Cardiac muscle cell (in vitro differentiated cells and primary cell): ENCODE results near the gene SPIRE1. TPM values are rescaled to one million over a fixed set of nuclear protein-coding genes. Genes with fewer than 3 reads are reported as not detected.

ENCODE experiments used
- DNase-seq, 2 donors: peaks; one replicate each; pipeline versions ENCODE4 v3.0.0 to v3.0.0-alpha.2; 2010 to 2017; ENCODE audit warnings: low read depth in 1 of 2, low spot score in 1 of 2
- H3K27ac ChIP-seq: fragments of 200-600 bp; sonication (generic); 2 replicates; pipeline ENCODE4 v1.5.1; 2016
- H3K27me3 ChIP-seq: fragments of 200-600 bp; sonication (generic); 2 replicates; pipeline ENCODE4 v1.6.0; 2016; ENCODE audit warnings: control low read depth
- H3K36me3 ChIP-seq: fragments of 200-600 bp; sonication (generic); 2 replicates; pipeline ENCODE4 v1.5.1; 2016; ENCODE audit warnings: control low read depth
- H3K4me1 ChIP-seq: fragments of 200-600 bp; sonication (generic); 2 replicates; pipeline ENCODE4 v1.8.1; 2017; ENCODE audit warnings: low read depth, mild to moderate bottlenecking, mixed run types
- H3K4me3 ChIP-seq: fragments of 200-600 bp; sonication (generic); 2 replicates; pipeline ENCODE4 v1.5.1; 2016; ENCODE audit warnings: mild to moderate bottlenecking
- H3K9me3 ChIP-seq: fragments of 200-600 bp; sonication (generic); 2 replicates; pipeline ENCODE4 v1.5.1; 2017; ENCODE audit warnings: low read depth, mild to moderate bottlenecking, control low read depth
- polyA plus RNA-seq: library from polyadenylated mRNA; unstranded; fragments of >200 nt; fragmentation: Nextera tagmentation; extraction: Ambion mirVana; gene quantifications from 2 replicates; pipeline ENCODE4 v1.2.1, GENCODE V29; 2016
- total RNA-seq: library from RNA; depleted of rRNA; stranded (reverse); fragments of >200 nt; gene quantifications from 2 replicates; pipeline ENCODE4 v1.2.3, GENCODE V29; 2016
- TF ChIP-seq, protein P1 (sequence below): IDR thresholded peaks from 2 replicates; pipeline ENCODE4 v1.5.1; 2012; ENCODE audit warnings: low read depth, mild to moderate bottlenecking, low read length

Gene SPIRE1
- total and polyA plus RNA-seq, 2 experiments from 2014 or later: 17.8 to 19.6 TPM

DNA sequence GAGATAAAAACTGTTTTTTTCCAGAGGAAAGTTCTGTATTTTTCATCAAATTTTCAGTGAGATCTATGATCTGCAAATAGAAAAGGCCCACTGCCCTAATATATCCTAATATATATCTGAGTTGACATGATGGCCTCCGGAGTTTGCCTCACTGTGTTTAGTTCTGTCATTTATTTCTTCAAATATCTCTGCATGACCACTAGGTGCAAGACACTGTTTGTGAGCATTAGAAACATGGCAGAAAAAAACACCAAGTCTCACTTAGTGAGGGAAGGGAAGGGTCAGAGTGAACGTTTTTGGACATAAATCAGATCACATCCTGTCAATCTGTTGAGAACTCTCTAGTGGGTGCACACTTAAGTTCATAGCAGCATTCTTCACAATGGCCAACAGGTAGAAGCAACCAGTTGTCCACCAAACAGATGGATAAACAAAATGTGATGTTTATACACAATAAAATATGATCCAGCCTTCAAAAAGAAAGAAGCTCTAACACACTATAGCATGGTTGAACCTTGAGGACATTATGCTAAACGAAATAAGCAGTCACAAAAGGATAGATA, 53.4 kb downstream of the SPIRE1 start:
- Histone ChIP-seq H3K27me3 (no peaks in the 10 kb centered on the region), H3K36me3 (no peaks in the 10 kb centered on the region), H3K27ac (peak overlapping the region; percentile 27), H3K4me3 (no peak overlapping the region), H3K9me3 (no peaks in the 10 kb centered on the region), H3K4me1 (no peaks in the 10 kb centered on the region)
- TF ChIP-seq, protein P1, sequence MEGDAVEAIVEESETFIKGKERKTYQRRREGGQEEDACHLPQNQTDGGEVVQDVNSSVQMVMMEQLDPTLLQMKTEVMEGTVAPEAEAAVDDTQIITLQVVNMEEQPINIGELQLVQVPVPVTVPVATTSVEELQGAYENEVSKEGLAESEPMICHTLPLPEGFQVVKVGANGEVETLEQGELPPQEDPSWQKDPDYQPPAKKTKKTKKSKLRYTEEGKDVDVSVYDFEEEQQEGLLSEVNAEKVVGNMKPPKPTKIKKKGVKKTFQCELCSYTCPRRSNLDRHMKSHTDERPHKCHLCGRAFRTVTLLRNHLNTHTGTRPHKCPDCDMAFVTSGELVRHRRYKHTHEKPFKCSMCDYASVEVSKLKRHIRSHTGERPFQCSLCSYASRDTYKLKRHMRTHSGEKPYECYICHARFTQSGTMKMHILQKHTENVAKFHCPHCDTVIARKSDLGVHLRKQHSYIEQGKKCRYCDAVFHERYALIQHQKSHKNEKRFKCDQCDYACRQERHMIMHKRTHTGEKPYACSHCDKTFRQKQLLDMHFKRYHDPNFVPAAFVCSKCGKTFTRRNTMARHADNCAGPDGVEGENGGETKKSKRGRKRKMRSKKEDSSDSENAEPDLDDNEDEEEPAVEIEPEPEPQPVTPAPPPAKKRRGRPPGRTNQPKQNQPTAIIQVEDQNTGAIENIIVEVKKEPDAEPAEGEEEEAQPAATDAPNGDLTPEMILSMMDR: peak; percentile 5
- DNase-seq: no peak

DNA sequence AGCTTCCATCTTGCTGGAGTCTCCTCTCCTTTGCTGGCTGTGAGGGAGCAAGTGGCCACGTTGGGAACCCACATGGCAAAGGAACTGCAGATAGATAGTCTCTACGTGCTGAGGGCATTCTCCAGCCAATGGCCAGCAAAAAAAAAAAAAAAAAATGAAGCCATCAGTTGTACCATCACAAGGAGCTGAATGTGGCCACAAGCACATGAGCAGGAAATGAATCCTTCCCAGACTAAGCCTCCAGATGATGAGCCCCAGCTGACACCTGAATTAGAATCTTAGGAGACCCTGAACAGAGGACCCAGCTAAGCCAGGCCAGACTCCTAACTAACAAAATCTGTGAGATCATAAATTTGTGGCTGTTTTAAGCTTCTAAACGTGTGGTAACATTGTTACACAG, 57.9 kb downstream of the SPIRE1 start:
- TF ChIP-seq, protein P1: no peak
- Histone ChIP-seq H3K4me1 (peaks cover 34% of the 10 kb centered on the region), H3K9me3 (no peaks in the 10 kb centered on the region), H3K27me3 (no peaks in the 10 kb centered on the region), H3K36me3 (no peaks in the 10 kb centered on the region), H3K27ac (no peak overlapping the region), H3K4me3 (no peak overlapping the region)
- no peak for DNase-seq

DNA sequence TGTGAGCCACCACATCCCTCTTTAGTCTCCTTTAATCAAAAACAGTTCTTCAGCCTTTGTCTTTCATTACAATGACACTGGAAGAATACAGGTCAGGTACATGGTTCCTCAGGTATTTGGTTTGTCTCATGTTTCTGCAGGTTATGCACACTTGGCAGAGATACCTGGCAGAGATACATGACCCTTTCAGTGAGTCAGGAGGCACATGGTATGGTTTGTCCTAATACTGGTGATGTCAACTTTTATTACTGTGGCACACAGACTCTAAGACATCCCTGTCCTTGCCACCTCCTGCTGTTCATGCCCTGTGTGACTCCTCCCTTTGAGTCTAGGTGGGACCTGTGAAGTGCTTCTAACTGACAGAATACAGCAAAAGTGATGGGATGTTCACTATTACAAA, 58.4 kb downstream of the SPIRE1 start:
- TF ChIP-seq, protein P1: no peak
- Histone ChIP-seq H3K4me1 (peaks cover 34% of the 10 kb centered on the region), H3K4me3 (no peak overlapping the region), H3K9me3 (no peaks in the 10 kb centered on the region), H3K36me3 (no peaks in the 10 kb centered on the region), H3K27me3 (no peaks in the 10 kb centered on the region), H3K27ac (no peak overlapping the region)
- no peak for DNase-seq

DNA sequence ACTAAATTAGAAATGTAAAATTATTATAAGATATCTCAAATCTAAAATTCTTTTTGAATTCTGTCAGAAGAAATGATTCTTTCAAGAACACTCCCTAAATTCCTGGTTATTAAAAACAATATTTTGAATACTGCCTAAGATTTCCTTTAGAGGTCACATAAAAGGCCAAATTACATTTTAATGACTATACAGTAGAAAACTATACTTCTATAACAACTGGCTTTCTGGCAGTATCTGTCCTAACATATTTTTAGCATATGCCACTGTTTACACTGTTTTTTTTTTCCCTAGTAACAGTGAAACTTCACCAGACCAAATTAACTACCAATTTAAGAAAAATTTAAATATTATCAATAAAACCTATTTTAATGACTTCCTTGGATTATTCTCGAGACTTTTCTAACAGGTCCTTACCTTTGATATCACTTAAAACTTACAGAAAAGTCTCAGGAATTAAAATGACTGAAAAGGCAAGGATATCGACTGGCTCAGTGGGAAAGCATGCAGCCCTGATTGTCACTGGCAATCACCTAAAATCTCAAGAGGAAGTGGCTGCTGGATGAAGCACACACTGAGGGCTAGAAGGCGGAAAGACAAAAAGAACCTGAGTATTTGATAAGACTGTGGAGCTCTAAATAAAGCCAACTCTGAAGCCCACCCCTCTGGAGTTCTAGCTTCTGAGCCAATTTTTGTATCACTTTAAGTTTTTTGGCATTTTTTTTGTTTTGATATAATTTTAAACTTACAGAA, 59.6 kb downstream of the SPIRE1 start:
- Histone ChIP-seq H3K4me1 (peaks cover 34% of the 10 kb centered on the region), H3K36me3 (no peaks in the 10 kb centered on the region), H3K27ac (peak overlapping the region; percentile 77), H3K27me3 (no peaks in the 10 kb centered on the region), H3K4me3 (no peak overlapping the region), H3K9me3 (no peaks in the 10 kb centered on the region)
- TF ChIP-seq, protein P1: no peak
- DNase-seq: peak; percentile 33 to 55

DNA sequence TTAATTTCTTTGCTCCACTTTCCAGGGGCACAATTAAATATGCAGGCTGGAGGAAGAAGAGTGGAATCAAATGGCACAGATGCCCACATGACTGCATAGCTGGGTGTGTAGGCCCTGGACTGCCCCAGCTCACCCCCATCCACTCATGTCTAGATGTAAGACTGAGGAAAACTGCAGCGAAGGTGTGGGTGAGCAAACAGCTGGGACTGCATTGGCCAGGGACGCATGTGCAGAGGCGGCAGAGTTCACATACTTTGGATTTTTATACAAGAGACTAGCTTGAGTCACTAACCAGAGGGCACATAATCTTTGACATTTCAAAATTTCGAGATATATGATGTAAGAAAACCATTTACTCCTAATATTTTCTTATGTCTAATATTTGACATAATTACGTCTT, 60.1 kb downstream of the SPIRE1 start:
- Histone ChIP-seq H3K4me1 (peaks cover 34% of the 10 kb centered on the region), H3K9me3 (no peaks in the 10 kb centered on the region), H3K27me3 (no peaks in the 10 kb centered on the region), H3K4me3 (no peak overlapping the region), H3K27ac (peak overlapping the region; percentile 77), H3K36me3 (no peaks in the 10 kb centered on the region)
- DNase-seq: peak; percentile 54 to 89
- TF ChIP-seq, protein P1: no peak
